ENCODE measurements around the gene MEX3D. TPM values are rescaled to one million over a fixed set of nuclear protein-coding genes. Genes with fewer than 3 reads are reported as not detected.

The MEX3D gene
- total RNA-seq, 2 experiments from 2014 or later, result 5.0 to 5.5 TPM

DNA sequence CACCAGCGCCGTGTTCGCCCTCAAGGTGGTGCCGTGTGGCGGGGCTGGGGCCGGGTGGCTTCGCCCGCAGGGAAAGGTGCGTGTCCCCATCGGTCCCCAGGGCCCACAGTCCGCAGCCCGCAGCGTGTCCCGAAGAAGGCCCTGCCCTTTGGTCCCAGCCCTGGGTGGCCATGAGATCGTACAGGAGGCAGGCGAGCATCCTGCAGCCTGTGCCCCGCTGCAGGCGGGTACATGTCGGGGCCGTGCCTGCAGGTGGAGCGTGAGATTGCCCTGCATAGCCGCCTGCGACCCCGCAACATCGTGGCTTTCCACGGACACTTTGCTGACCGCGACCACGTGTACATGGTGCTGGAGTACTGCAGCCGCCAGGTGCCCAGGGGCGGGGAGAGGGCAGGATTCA lies 42.8 kb downstream of the MEX3D start:
- TF ChIP-seq, protein P1, sequence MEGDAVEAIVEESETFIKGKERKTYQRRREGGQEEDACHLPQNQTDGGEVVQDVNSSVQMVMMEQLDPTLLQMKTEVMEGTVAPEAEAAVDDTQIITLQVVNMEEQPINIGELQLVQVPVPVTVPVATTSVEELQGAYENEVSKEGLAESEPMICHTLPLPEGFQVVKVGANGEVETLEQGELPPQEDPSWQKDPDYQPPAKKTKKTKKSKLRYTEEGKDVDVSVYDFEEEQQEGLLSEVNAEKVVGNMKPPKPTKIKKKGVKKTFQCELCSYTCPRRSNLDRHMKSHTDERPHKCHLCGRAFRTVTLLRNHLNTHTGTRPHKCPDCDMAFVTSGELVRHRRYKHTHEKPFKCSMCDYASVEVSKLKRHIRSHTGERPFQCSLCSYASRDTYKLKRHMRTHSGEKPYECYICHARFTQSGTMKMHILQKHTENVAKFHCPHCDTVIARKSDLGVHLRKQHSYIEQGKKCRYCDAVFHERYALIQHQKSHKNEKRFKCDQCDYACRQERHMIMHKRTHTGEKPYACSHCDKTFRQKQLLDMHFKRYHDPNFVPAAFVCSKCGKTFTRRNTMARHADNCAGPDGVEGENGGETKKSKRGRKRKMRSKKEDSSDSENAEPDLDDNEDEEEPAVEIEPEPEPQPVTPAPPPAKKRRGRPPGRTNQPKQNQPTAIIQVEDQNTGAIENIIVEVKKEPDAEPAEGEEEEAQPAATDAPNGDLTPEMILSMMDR (IDR thresholded peaks at IDR 0.05), result no peak
- intact Hi-C loops (cut with micrococcal nuclease), result no loop called here
- H3K4me3 Mint-ChIP-seq, result no peak overlapping the region

DNA sequence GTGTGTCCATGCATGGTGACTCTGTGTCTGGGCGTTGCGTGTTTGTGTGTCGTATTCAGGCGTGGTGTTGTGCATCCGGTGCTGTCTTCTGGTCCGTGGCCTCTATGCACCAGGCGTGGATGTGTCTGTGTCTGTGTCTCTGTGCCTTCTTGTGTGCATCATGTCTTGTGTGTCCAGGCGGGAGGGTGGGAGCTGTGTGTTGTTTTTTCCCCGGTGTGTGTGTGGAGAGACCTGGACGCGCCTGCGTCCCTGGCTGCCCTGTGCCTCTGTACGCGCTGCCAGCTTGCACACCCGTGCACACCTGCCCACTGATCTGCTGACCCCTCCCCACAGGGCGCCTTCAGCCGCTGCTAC lies 43.2 kb downstream of the MEX3D start:
- Mint-ChIP-seq H3K36me3 (ENCODE audit: low read depth) (no peaks in the 10 kb centered on the region), H3K4me1 (ENCODE audit: low read depth) (peaks cover 6% of the 10 kb centered on the region), H3K27me3 (peaks cover 31% of the 10 kb centered on the region), H3K9me3 (no peaks in the 10 kb centered on the region), H3K4me3 (no peak overlapping the region), H3K27ac (no peak overlapping the region)
- CTCF ChIA-PET, result no interaction called here
- no peak for ATAC-seq
- TF ChIP-seq, protein P1 (IDR thresholded peaks at IDR 0.05), result no peak
- POLR2A ChIA-PET, result no interaction called here
- DNase-seq, result no peak
- intact Hi-C loops (cut with micrococcal nuclease), result no loop called here

More for the DNA sequence above, 42.8 kb downstream of the MEX3D start:
- Mint-ChIP-seq H3K27ac (no peak overlapping the region), H3K4me1 (ENCODE audit: low read depth) (peaks cover 6% of the 10 kb centered on the region), H3K36me3 (ENCODE audit: low read depth) (no peaks in the 10 kb centered on the region), H3K9me3 (no peaks in the 10 kb centered on the region), H3K27me3 (peaks cover 31% of the 10 kb centered on the region)
- no peak for DNase-seq
- ChIA-PET POLR2A (no interaction called here), CTCF (no interaction called here)
- ATAC-seq, result no peak

DNA sequence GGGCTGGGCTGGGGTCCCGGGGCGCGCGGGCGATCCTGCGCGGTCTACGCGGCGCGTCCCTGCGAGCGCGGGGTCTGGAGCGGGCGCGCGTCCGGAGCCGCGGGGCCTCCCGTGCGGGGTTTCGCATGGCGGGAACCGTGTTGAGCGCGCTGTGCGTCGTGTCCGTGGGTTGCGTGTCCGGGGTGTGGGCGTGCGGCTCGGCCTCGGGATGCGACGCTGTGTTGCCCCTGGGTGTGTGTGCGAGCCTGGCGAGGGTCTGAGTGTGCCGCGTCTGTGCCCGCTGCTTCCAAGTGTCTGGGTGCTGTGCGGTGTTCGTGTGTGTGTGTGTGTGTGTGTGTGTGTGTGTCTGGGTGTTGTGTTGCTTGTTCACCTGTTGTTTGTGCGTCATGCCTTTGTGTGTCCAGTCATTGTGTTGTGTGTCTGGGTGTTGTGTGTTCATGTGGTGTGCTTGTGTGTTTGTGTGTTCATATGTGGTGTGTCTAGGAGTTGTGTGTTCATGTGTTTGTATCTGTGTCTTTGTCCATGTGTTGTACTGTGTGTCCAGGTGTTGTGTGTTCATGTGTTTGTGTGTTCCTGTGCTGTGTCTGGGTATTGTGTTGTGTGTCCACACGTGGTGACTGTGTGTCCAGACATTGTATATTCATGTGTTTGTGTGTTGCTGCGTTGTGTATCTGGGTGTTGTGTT lies 43.7 kb downstream of the MEX3D start:
- ChIA-PET CTCF (no interaction called here), POLR2A (interaction anchor here (1.4 kb wide), 1 partner anchor 58 kb away, joined by 3 read pairs; no protein-coding TSS in a partner anchor)
- H3K9me3 Mint-ChIP-seq, result no peaks in the 10 kb centered on the region
- DNase-seq (no peak), ATAC-seq (no peak)
- peaks cover 6% of the 10 kb centered on the region for H3K4me1 Mint-ChIP-seq (ENCODE audit: low read depth)
- TF ChIP-seq, protein P1 (IDR thresholded peaks at IDR 0.05), result no peak
- no peak overlapping the region for H3K27ac Mint-ChIP-seq
- intact Hi-C loops (cut with micrococcal nuclease), result no loop called here
- no peaks in the 10 kb centered on the region for H3K36me3 Mint-ChIP-seq (ENCODE audit: low read depth)
- peaks cover 31% of the 10 kb centered on the region for H3K27me3 Mint-ChIP-seq
- no peak overlapping the region for H3K4me3 Mint-ChIP-seq

DNA sequence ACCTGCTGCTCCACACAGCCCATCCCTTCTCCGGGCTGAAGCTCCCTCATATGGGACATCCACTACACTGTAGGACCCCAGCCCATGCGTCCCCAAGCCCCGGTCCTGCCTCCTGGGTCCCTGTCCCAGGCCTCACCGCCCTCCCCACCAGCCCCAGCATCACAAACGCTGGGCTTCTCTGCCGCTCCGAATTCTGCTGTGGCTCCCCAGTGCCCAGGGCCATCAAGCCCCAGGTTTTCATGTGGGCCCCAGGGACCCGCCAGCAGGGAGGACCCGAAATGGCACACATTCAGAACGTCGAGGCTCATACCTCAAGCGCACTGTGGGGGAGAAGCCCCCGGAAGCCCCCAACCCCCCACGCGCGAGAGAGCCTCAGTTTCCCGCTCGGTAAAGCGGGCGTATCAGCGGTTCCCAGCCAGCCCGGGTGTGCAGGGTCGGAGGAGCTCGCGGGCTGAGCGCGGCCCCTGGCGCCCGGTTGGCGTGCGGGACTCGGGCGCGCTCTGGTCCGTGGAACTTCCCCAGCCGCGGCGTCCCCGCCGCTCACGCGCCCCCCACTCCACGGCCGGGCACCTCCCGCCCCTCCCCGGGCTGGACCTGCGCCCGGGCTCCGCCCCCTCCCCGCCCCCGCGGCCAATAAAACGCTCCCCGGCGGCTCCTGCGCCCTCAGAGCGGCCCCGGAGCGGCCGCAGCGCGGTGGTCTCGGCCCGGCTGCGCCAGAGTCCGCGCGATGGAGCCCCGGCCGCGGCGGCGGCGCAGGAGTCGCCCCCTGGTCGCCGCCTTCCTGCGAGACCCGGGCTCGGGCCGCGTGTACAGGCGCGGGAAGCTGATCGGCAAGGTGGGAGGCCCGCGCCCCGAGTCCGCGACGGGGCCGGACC lies 44.5 kb downstream of the MEX3D start, which contains the start of gene PLK5:
PLK5 (plus strand) TSS at position 666 of the 875 bp plus-strand sequence. CDS start 2,920 bp downstream, outside the sequence.
- Mint-ChIP-seq H3K4me3 (no peak within 1 kb of the TSS), H3K27ac (no peak within 1 kb of the TSS), H3K36me3 (ENCODE audit: low read depth) (no peaks in the 10 kb centered on the region), H3K9me3 (no peaks in the 10 kb centered on the region), H3K27me3 (peaks cover 31% of the 10 kb centered on the region), H3K4me1 (ENCODE audit: low read depth) (peaks cover 6% of the 10 kb centered on the region)
- DNase-seq (no peak), ATAC-seq (no peak)
- ChIA-PET POLR2A (interaction anchor here (1.4 kb wide), 1 partner anchor 57 kb away, joined by 3 read pairs; no protein-coding TSS in a partner anchor), CTCF (no interaction called here)
- intact Hi-C loops (cut with micrococcal nuclease), result no loop called here
- TF ChIP-seq, protein P1 (IDR thresholded peaks at IDR 0.05), result no peak

DNA sequence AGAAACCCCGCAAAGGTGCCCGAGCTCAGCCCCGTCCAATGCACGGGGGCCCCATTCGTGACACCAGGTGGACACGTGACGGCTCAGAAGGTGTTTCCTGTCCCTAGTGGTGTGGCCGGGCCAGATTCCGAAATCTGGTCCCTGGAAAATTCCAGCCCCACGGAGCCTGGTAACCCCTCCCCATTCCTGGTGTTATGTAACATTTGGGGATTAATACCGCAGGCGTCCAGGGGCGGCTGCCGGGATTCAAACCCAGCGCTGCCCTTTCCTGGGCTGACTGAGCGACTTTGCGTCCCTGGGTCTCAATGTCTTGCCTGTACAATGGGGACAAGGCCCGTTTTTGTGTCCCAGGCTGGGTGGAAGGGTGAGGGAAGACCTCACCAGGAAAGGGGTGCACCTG lies 45.3 kb downstream of the MEX3D start:
- peaks cover 31% of the 10 kb centered on the region for H3K27me3 Mint-ChIP-seq
- DNase-seq (no peak), ATAC-seq (no peak)
- H3K27ac Mint-ChIP-seq, result no peak overlapping the region
- no peak overlapping the region for H3K4me3 Mint-ChIP-seq
- ChIA-PET POLR2A (interaction anchor here (1.4 kb wide), 1 partner anchor 57 kb away, joined by 3 read pairs; no protein-coding TSS in a partner anchor), CTCF (interaction anchor here (1.5 kb wide), 1 partner anchor 24 kb away, joined by 4 read pairs; no protein-coding TSS in a partner anchor)
- peaks cover 6% of the 10 kb centered on the region for H3K4me1 Mint-ChIP-seq (ENCODE audit: low read depth)
- TF ChIP-seq, protein P1 (IDR thresholded peaks at IDR 0.05), result no peak
- no peaks in the 10 kb centered on the region for H3K36me3 Mint-ChIP-seq (ENCODE audit: low read depth)
- intact Hi-C loops (cut with micrococcal nuclease), result no loop called here
- H3K9me3 Mint-ChIP-seq, result no peaks in the 10 kb centered on the region
